ENCODE data around the gene DHX35. TPM values are rescaled to one million over a fixed set of nuclear protein-coding genes. Genes with fewer than 3 reads are reported as not detected.

Gene DHX35
- total and polyA plus RNA-seq, 2 of the 13 experiments (the other 11 are each of a cell fraction or from before 2014, with no cell fraction given), result 25.8 to 28.7 TPM

DNA sequence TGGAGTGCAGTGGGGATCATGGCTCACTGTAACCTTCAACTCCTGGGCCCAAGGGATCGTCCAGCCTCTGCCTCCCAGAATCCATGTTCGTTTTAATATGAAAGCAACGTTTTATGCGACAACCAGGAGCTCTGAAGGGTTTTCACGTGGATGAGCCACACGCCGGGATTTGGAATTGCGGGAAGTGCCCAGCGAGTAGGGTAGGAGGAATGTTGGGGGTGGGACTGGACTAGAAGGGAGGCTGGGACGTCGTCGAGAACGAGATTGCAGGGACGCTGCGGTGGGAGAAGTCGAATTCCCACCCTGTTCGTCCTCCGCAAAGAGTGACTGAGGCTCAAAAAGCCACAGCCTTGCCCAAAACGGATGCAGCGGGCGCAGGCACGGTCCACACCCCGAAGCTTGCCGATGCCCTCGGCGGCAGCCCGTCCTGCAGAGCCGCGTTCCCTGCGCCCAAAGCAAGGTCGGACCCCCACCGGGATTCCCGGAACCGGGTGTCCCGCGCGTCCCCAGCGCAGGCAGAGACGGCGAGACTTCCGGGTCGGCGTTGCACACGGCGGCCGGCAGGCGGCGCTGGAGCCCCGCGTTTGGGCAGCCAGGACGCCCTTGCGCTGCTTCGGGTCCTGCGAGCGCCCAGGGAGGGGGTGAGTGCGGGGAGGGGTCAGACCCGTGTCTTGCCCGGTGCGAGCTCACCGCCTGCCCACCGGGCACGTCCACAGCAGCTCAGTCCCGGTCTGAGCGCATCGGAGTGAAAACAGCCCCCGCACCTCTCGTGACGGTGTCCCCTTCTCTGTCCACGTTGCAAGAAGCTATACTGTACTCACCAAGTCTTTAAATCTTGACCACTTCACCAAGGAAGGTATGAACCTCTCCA lies 87.8 kb downstream of the DHX35 start (continued):
- TF ChIP-seq ZNF253 (CRISPR knock-in tag; IDR thresholded peaks at IDR 0.05; ENCODE audit: borderline replicate concordance), result peak; percentile 69; the same call in 1 of the 2 replicates
- TF ChIP-seq ZNF17 (CRISPR knock-in tag; IDR thresholded peaks at IDR 0.05), result no peak
- peak; percentile 19; the same call in 1 of the 2 replicates for TF ChIP-seq ZBTB1 (CRISPR knock-in tag; IDR thresholded peaks at IDR 0.05; ENCODE audit: borderline replicate concordance)
- peak; percentile 98 for TF ChIP-seq ZNF501 (CRISPR knock-in tag; IDR thresholded peaks at IDR 0.05)
- peak; percentile 53; the same call in 1 of the 2 replicates for TF ChIP-seq NCOA1 (CRISPR knock-in tag; IDR thresholded peaks at IDR 0.05)
- TF ChIP-seq ZNF746 (CRISPR knock-in tag; IDR thresholded peaks at IDR 0.05), result peak; percentile 23
- TF ChIP-seq ZNF331 (CRISPR knock-in tag; IDR thresholded peaks at IDR 0.05), result peak; percentile 78
- TF ChIP-seq CCDC6 (CRISPR knock-in tag; IDR thresholded peaks at IDR 0.05), result peak; percentile 88
- peak; percentile 93 for TF ChIP-seq ZNF547 (CRISPR knock-in tag; IDR thresholded peaks at IDR 0.05)
- TF ChIP-seq ZNF3 (CRISPR knock-in tag; IDR thresholded peaks at IDR 0.05), result no peak
- TF ChIP-seq ZBTB38 (CRISPR knock-in tag; IDR thresholded peaks at IDR 0.05), result peak; percentile 70
- peak; percentile 68 for TF ChIP-seq ZNF609 (CRISPR knock-in tag; IDR thresholded peaks at IDR 0.05; ENCODE audit: borderline replicate concordance)
- TF ChIP-seq ELF1 (CRISPR knock-in tag; IDR thresholded peaks at IDR 0.05), result peak; percentile 99
- TF ChIP-seq ZNF841 (CRISPR knock-in tag; IDR thresholded peaks at IDR 0.05; ENCODE audit: borderline replicate concordance), result no peak; the same call in 1 of the 2 replicates
- TF ChIP-seq ZNF138 (CRISPR knock-in tag; IDR thresholded peaks at IDR 0.05; ENCODE audit: low read depth), result peak; percentile 98
- peak; percentile 91; the same call in 1 of the 2 replicates for TF ChIP-seq GTF3A (CRISPR knock-in tag; conservative IDR thresholded peaks at IDR 0.05)
- 0 out of 2 replicates have a peak, but pooled peaks have one; percentile 85 for TF ChIP-seq ZNF101 (CRISPR knock-in tag; IDR thresholded peaks at IDR 0.05; ENCODE audit: borderline replicate concordance, low read depth)
- peak; percentile 98; the same call in 1 of the 2 replicates for TF ChIP-seq MIER3 (CRISPR knock-in tag; IDR thresholded peaks at IDR 0.05; ENCODE audit: borderline replicate concordance)
- peak; percentile 82; the same call in 1 of the 2 replicates for TF ChIP-seq REL (CRISPR knock-in tag; conservative IDR thresholded peaks at IDR 0.05)
- peak; percentile 93 for TF ChIP-seq ZNF580 (CRISPR knock-in tag; IDR thresholded peaks at IDR 0.05; ENCODE audit: borderline replicate concordance, low read depth)

All from HepG2 (cell line).